ENCODE results near the gene ATCAY. TPM values are rescaled to one million over a fixed set of nuclear protein-coding genes. Genes with fewer than 3 reads are reported as not detected.

The ATCAY gene
- total and polyA plus RNA-seq, 10 donors, result not detected

DNA sequence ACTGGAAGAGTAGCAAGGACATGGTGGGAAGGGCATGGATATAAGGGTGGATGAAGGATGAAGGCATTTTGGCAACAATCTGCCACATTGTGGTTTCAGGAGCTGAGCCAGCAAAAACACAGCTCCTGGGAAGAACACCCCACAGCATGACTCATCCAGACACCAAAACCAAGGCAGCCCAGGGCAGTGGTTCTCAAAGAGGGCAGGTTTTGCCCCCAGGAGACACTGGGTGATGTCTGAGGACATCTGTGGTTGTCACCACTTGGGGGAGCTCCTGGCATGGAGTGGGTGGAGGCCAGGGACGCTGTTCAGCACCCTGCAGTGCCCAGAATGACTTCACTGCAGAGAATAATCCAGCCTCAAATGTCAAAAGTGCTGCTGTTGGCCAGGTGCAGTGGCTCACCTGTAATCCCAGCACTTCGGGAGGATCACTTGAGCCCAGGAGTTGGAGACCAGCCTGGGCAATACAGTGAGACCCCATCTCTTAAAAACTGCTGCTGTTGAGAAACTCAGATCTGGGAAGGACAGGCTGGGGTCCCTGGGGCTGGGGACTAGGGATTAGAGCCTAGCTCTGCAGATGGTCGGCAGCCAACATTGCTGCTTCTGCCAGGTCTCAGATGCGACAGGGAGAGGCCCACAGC lies 27.8 kb upstream of the ATCAY start:
- peaks cover 0 to 12% (median 0%) of the 10 kb centered on the region in 6 donors for H3K4me1 ChIP-seq
- no peak overlapping the region for H3K27ac ChIP-seq
- TF ChIP-seq POLR2A (IDR thresholded peaks at IDR 0.05), result no peak
- no peak for TF ChIP-seq POLR2AphosphoS5 (IDR thresholded peaks at IDR 0.05)
- TF ChIP-seq, protein P1, sequence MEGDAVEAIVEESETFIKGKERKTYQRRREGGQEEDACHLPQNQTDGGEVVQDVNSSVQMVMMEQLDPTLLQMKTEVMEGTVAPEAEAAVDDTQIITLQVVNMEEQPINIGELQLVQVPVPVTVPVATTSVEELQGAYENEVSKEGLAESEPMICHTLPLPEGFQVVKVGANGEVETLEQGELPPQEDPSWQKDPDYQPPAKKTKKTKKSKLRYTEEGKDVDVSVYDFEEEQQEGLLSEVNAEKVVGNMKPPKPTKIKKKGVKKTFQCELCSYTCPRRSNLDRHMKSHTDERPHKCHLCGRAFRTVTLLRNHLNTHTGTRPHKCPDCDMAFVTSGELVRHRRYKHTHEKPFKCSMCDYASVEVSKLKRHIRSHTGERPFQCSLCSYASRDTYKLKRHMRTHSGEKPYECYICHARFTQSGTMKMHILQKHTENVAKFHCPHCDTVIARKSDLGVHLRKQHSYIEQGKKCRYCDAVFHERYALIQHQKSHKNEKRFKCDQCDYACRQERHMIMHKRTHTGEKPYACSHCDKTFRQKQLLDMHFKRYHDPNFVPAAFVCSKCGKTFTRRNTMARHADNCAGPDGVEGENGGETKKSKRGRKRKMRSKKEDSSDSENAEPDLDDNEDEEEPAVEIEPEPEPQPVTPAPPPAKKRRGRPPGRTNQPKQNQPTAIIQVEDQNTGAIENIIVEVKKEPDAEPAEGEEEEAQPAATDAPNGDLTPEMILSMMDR (IDR thresholded peaks at IDR 0.05 in 8 of 11, conservative IDR thresholded peaks at IDR 0.05 in 3 of 11), result peak in 7 of 11 experiments; percentile 18 to 57 (median 39)
- intact Hi-C loops (cut with DNase I; ENCODE audit: low total_unique reads), result no loop called here
- H3K36me3 ChIP-seq, result no peaks in the 10 kb centered on the region
- DNase-seq, result no peak
- no peak overlapping the region for H3K4me3 ChIP-seq
- no peaks in the 10 kb centered on the region for H3K27me3 ChIP-seq (replicated peaks in 1 of 7)
- WGBS, 5 donors, result 67 to 82% (median 77%) methylated on average over 4 of the region's 4 CpGs
- H3K9me3 ChIP-seq, result peaks cover 0 to 21% (median 13%) of the 10 kb centered on the region in 8 donors

GRCh38 chr19:3855320-3855719 lies 25.2 kb upstream of the ATCAY start:
- TF ChIP-seq POLR2AphosphoS5 (IDR thresholded peaks at IDR 0.05) (no peak), POLR2A (IDR thresholded peaks at IDR 0.05) (no peak)
- TF ChIP-seq, protein P1 (IDR thresholded peaks at IDR 0.05 in 8 of 11, conservative IDR thresholded peaks at IDR 0.05 in 3 of 11), result no peak
- intact Hi-C loops (cut with DNase I; ENCODE audit: low total_unique reads), result no loop called here
- H3K27me3 ChIP-seq (replicated peaks in 1 of 7), result no peaks in the 10 kb centered on the region
- H3K9me3 ChIP-seq, result peaks cover 0 to 21% (median 13%) of the 10 kb centered on the region in 8 donors
- H3K36me3 ChIP-seq, result no peaks in the 10 kb centered on the region
- WGBS, 5 donors, result 88 to 92% (median 89%) methylated on average over 19 of the region's 19 CpGs
- no peak overlapping the region for H3K27ac ChIP-seq
- no peak for DNase-seq
- H3K4me3 ChIP-seq, result no peak overlapping the region
- H3K4me1 ChIP-seq, result no peaks in the 10 kb centered on the region

GRCh38 chr19:3857449-3858003 lies 23.0 kb upstream of the ATCAY start:
- WGBS, 5 donors, result 70 to 79% (median 72%) methylated on average over 11 to 12 of the region's 12 CpGs
- DNase-seq, result peak; percentile 77
- Histone ChIP-seq H3K36me3 (no peaks in the 10 kb centered on the region), H3K27me3 (replicated peaks in 1 of 7) (no peaks in the 10 kb centered on the region), H3K4me1 (no peaks in the 10 kb centered on the region), H3K9me3 (peaks cover 0 to 4% (median 0%) of the 10 kb centered on the region in 8 donors), H3K27ac (no peak overlapping the region), H3K4me3 (no peak overlapping the region)
- intact Hi-C loops (cut with DNase I; ENCODE audit: low total_unique reads), result no loop called here
- TF ChIP-seq POLR2AphosphoS5 (IDR thresholded peaks at IDR 0.05), result no peak
- TF ChIP-seq, protein P1 (IDR thresholded peaks at IDR 0.05 in 8 of 11, conservative IDR thresholded peaks at IDR 0.05 in 3 of 11), result no peak
- TF ChIP-seq POLR2A (IDR thresholded peaks at IDR 0.05), result no peak

- 85 to 89% (median 87%) methylated on average over 14 to 17 of the region's 17 CpGs for WGBS, 5 donors
- no peak overlapping the region for H3K27ac ChIP-seq
- no peak overlapping the region for H3K4me3 ChIP-seq
- DNase-seq, result no peak
- TF ChIP-seq, protein P1 (IDR thresholded peaks at IDR 0.05 in 8 of 11, conservative IDR thresholded peaks at IDR 0.05 in 3 of 11), result no peak
- no peak for TF ChIP-seq POLR2AphosphoS5 (IDR thresholded peaks at IDR 0.05)
- no peak for TF ChIP-seq POLR2A (IDR thresholded peaks at IDR 0.05)
- peaks cover 0 to 14% (median 0%) of the 10 kb centered on the region in 7 donors for H3K27me3 ChIP-seq (replicated peaks in 1 of 7)
- H3K4me1 ChIP-seq, result no peaks in the 10 kb centered on the region
- H3K9me3 ChIP-seq, result no peaks in the 10 kb centered on the region
- H3K36me3 ChIP-seq, result no peaks in the 10 kb centered on the region
- intact Hi-C loops (cut with DNase I; ENCODE audit: low total_unique reads), result no loop called here
These were observed 20.0 kb upstream of the ATCAY start for GRCh38 chr19:3860499-3860898.
